HUES64 (cell line): Measurements from ENCODE around the gene SNUPN. TPM values are rescaled to one million over a fixed set of nuclear protein-coding genes. Genes with fewer than 3 reads are reported as not detected.

ENCODE experiments used
- H3K27ac ChIP-seq: 2 replicates; pipeline ENCODE4 v1.7.0; 2013; ENCODE audit warnings: low read depth, low read length, inconsistent platforms
- H3K27me3 ChIP-seq: 2 replicates; pipeline ENCODE4 v1.6.1; 2013; ENCODE audit warnings: mild to moderate bottlenecking, low read length; ENCODE audit not compliant: insufficient read depth
- H3K36me3 ChIP-seq: 2 replicates; pipeline ENCODE4 v1.6.1; 2013; ENCODE audit warnings: mild to moderate bottlenecking, low read length; ENCODE audit not compliant: insufficient read depth
- H3K4me1 ChIP-seq: 2 replicates; pipeline ENCODE4 v1.6.1; 2013; ENCODE audit warnings: mild to moderate bottlenecking, low read length, moderate library complexity; ENCODE audit not compliant: insufficient read depth
- H3K4me3 ChIP-seq: 2 replicates; pipeline ENCODE4 v1.5.1; 2013; ENCODE audit warnings: mild to moderate bottlenecking, low read length, moderate library complexity
- H3K9ac ChIP-seq: 2 replicates; pipeline ENCODE4 v1.6.1; 2013; ENCODE audit warnings: mild to moderate bottlenecking, low read depth, low read length
- H3K9me3 ChIP-seq: 2 replicates; pipeline ENCODE4 v1.6.1; 2013; ENCODE audit warnings: low read depth, low read length; ENCODE audit not compliant: insufficient read depth
- WGBS: fragments of 150-250, 120-280 bp; methylation state at CpG from one replicate; pipeline ENCODE4 v1.1.7; 2013; ENCODE audit warnings: missing lambda C conversion rate; 5-methylcytosine and 5-hydroxymethylcytosine counted together
- polyA plus RNA-seq, 2 experiments: library from polyadenylated mRNA; stranded (reverse); fragments of 50-300 nt; gene quantifications; one replicate each; pipeline ENCODE4 v1.2.3, GENCODE V29; 2013

Gene SNUPN
- polyA plus RNA-seq (2013, experiment 1 of 2), result 21.8 TPM
- 20.4 TPM for polyA plus RNA-seq (2013, experiment 2 of 2)

DNA sequence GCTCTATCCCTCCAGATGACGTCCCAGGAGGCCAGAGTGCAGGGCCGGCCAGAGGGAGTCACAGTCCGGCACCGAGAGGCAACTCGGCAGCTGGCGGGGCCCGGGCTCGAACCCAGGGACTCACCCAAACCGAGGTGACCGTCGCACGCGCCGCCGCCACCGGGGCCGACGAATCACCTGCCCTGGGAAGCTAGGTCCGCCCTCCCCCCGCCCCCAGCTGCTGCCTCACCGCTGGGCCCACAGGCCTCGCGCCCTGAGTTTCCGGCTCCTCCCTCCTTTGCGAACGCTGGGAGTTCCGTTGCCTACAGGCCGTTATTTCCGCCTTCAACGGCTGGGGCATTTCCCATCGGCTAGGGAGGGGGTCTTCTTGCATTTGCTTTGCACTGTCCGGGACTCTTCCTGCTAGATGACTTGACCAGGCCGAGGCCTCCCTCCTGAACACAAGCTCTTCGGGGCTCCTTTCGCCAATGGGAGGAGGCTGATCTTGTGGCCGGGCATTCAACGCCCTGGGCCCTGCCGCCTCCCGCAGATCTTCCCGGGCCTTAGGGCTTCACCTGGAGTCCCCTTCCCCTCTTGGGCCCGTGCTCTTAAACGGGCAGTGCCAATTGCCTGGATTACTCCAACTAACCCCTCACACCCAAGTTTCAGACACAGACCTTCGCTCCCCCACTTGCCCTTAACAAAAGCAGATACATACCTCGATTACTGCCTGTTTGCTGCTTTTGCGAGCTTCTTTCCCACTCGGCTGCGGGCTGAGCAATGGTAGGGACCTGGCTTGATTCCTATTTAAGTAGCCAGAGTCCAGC is at the start of gene SNUPN:
Gene SNUPN, minus strand, starts transcription at position 184 of the 806 bp plus-strand sequence. CDS start 4,674 bp downstream, outside the sequence.
- Histone ChIP-seq H3K27me3 (no peaks in the 10 kb centered on the region), H3K27ac (peak within 1 kb of the TSS; percentile 100), H3K9me3 (no peaks in the 10 kb centered on the region), H3K4me3 (peak within 1 kb of the TSS; percentile 97), H3K4me1 (no peaks in the 10 kb centered on the region; the same call in 1 of the 2 replicates), H3K36me3 (peaks cover 4% of the 10 kb centered on the region), H3K9ac (peak within 1 kb of the TSS; percentile 96)
- WGBS, result 2% methylated on average over 47 of the region's 47 CpGs

- Histone ChIP-seq H3K9ac (no peak overlapping the region), H3K4me3 (no peak overlapping the region), H3K27ac (no peak overlapping the region), H3K36me3 (no peaks in the 10 kb centered on the region), H3K9me3 (no peaks in the 10 kb centered on the region), H3K4me1 (peaks cover 15% of the 10 kb centered on the region), H3K27me3 (no peaks in the 10 kb centered on the region)
- WGBS, result 80% methylated on average over 8 of the region's 8 CpGs
Observed at GRCh38 chr15:75674366-75674765, 48.8 kb upstream of the SNUPN start.

DNA sequence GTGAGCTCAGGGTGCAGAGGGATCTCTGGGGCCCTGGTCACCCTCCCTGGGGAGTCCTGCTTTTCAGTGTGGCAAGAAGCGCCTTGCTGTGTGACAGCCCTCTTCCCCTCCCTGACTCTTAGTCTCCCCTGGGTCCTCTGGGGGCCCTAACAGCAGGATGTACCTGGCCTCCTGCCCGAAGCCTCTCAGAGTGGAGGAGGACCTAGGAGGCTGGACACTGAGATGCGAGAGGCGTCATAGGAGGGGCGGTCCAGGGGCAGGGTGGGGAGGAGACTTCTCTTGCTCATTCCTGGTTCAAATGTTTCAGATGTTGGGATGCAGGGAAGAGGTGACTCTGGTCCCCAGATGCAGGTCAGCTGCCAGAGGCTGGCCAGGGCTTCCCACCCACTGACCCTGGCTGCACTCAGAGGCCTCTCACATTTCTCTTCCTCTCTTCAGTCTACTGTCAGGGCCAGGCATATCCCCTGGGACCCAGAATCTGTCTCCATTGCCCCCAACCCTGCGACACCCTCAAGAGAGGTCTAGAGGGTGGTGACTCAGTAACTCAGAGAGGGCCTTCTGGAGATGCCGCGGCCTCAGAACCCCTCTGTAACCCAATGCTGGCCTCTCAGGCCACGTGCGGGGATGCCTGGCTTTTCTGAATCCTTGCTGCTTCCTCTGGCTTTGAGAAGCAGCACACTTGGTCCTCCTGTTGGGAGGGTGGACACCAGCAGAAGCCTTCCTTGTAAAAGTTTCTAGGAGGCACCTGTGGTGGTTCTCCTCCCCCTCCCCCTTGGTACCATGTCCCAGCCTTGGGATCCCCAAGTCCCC is 48.1 kb upstream of the SNUPN start:
- H3K27me3 ChIP-seq, result no peaks in the 10 kb centered on the region
- no peak overlapping the region for H3K27ac ChIP-seq
- no peaks in the 10 kb centered on the region for H3K9me3 ChIP-seq
- H3K9ac ChIP-seq, result no peak overlapping the region
- 92% methylated on average over 10 of the region's 10 CpGs for WGBS
- H3K4me1 ChIP-seq, result peaks cover 15% of the 10 kb centered on the region
- H3K4me3 ChIP-seq, result no peak overlapping the region
- H3K36me3 ChIP-seq, result no peaks in the 10 kb centered on the region

- no peak overlapping the region for H3K4me3 ChIP-seq
- peak overlapping the region; percentile 25; the same call in 1 of the 2 replicates for H3K27ac ChIP-seq
Observed at GRCh38 chr15:75672646-75673425, 47.3 kb upstream of the SNUPN start.

DNA sequence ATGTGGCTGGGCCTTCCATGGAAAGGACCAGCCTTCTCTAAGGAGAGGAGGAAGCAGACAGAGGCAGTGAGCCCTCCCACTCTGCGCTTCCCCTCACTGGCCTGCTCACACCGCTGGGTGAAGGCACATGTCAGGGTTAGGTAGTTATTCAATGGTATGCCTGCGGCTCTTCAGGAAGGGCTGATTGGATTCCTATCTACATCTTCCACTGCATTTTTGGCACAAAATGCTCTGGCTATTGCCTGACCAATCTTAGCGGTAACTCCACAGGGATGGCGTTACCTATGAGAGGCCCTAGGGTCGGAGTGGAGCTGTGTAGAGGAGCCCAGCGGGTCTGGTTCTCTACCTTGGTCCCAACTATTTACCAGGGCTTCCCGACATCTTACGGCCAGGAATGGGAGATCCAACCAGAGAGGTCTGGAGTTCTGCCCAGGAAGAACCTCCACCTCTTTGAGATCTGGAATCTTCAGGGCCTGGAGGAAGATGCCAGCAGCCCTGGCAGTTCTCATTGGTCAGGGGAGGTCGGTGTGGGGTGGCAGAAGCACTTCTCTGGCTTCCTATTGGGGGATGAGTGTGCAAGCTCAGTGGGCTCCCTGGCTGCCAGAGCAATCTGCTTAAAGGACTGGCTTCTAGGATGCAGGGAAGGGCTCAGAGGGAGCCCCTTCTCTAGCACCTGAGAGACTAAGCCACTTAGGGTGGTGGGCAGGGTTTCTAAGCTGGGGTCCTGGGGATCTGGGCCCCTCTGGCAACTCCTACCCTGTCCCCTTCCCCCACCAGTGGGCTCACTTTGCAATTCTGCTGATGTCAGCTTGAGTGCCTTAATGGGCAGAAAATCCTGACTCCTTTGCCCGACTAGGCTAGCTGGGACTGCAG is 46.4 kb upstream of the SNUPN start:
- no peak overlapping the region for H3K4me3 ChIP-seq
- peaks cover 15% of the 10 kb centered on the region for H3K4me1 ChIP-seq
- 79% methylated on average over 11 of the region's 11 CpGs for WGBS
- no peaks in the 10 kb centered on the region for H3K27me3 ChIP-seq
- H3K9ac ChIP-seq, result no peak overlapping the region
- H3K27ac ChIP-seq, result 0 out of 2 replicates have a peak overlapping the region, but pooled peaks have one; percentile 22
- H3K9me3 ChIP-seq, result no peaks in the 10 kb centered on the region
- H3K36me3 ChIP-seq, result no peaks in the 10 kb centered on the region

More at GRCh38 chr15:75672646-75673425, 47.3 kb upstream of the SNUPN start:
- Histone ChIP-seq H3K36me3 (no peaks in the 10 kb centered on the region), H3K9me3 (no peaks in the 10 kb centered on the region), H3K27me3 (no peaks in the 10 kb centered on the region), H3K4me1 (peaks cover 15% of the 10 kb centered on the region), H3K9ac (no peak overlapping the region)
- WGBS, result 62% methylated on average over 14 of the region's 14 CpGs

GRCh38 chr15:75669879-75670212 is 44.3 kb upstream of the SNUPN start:
- no peak overlapping the region for H3K9ac ChIP-seq
- H3K9me3 ChIP-seq, result no peaks in the 10 kb centered on the region
- whole genome bisulfite sequencing, result 78% methylated on average over 6 of the region's 6 CpGs
- no peaks in the 10 kb centered on the region for H3K36me3 ChIP-seq
- H3K4me3 ChIP-seq, result no peak overlapping the region
- no peaks in the 10 kb centered on the region for H3K27me3 ChIP-seq
- no peak overlapping the region for H3K27ac ChIP-seq
- peaks cover 15% of the 10 kb centered on the region for H3K4me1 ChIP-seq

DNA sequence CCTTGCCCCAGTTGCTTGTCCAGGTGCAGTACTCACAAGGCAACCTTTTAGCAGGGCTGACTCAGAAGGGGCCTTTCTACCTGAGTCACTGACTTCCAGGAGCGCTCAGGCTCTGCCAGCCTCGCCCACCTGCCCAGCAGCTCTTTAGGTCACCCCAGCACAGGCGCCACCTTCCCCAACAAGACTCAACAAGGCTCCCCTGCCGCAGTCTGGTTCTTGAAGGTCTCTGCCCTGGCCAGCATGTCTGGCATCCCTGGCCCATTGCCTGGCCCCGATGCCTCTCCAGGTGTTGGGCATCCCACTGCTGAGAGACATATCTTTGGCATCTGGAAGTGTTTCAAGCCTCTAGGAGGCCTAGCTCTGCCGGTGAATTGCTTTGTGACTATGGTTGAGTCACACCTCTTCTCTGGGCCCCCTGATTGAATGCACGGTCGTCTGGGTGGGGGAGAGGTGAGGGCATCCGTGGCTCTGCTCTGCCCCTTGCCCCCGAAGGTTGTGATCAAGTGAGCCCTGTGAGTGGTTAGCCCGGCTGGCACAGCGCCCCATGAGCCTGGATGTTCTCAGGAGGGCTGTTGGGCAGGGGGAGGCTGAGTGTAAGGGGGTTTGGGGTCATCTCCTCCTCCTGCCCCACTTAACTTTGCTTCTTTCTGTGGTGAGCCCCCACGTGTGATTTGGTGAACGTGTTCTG is 43.8 kb upstream of the SNUPN start:
- no peak overlapping the region for H3K9ac ChIP-seq
- H3K27ac ChIP-seq, result no peak overlapping the region
- WGBS, result 89% methylated on average over 14 of the region's 14 CpGs
- H3K27me3 ChIP-seq, result no peaks in the 10 kb centered on the region
- no peak overlapping the region for H3K4me3 ChIP-seq
- no peaks in the 10 kb centered on the region for H3K9me3 ChIP-seq
- peaks cover 15% of the 10 kb centered on the region for H3K4me1 ChIP-seq
- no peaks in the 10 kb centered on the region for H3K36me3 ChIP-seq

DNA sequence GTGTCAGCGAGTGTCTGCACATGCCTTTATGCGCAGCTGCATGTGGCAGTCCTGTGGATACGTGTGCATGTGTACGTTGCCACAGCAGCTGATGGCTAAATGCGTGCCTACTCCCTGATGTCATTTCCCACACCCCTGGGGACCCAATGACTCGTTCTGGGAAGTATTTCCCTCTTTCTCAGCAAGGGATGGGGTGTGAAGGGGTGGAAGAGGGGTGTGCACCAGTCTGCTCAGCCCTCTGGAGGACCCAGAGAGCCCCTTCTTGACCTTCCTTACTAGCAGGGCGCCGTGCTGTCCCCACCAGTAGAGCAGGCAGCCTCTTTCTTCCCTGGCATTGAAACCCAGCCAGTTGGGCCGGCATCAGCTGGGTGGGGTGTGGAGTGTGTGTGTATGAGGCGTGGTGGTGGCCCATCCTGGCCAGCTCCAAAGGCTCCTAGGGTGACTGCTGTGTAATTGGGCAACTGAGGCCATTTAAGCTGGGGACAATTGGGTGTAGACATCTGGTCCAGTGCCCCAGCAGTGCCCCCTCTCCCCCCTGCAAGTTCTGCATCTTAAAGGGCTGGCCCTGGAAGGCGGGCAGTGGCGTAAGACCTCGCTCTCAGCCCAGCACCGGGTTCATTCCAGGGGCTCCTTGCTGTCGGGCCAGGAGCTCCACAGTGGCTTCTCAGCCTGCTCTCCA is 41.4 kb upstream of the SNUPN start:
- H3K4me1 ChIP-seq, result peaks cover under 1% of the 10 kb centered on the region; the same call in 1 of the 2 replicates
- no peak overlapping the region for H3K27ac ChIP-seq
- no peaks in the 10 kb centered on the region for H3K27me3 ChIP-seq
- no peaks in the 10 kb centered on the region for H3K36me3 ChIP-seq
- no peak overlapping the region for H3K9ac ChIP-seq
- WGBS, result 87% methylated on average over 15 of the region's 15 CpGs
- H3K9me3 ChIP-seq, result no peaks in the 10 kb centered on the region
- H3K4me3 ChIP-seq, result no peak overlapping the region

- 87% methylated on average over 11 of the region's 11 CpGs for WGBS
- no peaks in the 10 kb centered on the region for H3K27me3 ChIP-seq
- no peaks in the 10 kb centered on the region for H3K9me3 ChIP-seq
- H3K9ac ChIP-seq, result no peak overlapping the region; the same call in 1 of the 2 replicates
- no peak overlapping the region for H3K27ac ChIP-seq
- no peak overlapping the region for H3K4me3 ChIP-seq
- H3K36me3 ChIP-seq, result no peaks in the 10 kb centered on the region; the same call in 1 of the 2 replicates
- peaks cover 3% of the 10 kb centered on the region; the same call in 1 of the 2 replicates for H3K4me1 ChIP-seq
Observed at GRCh38 chr15:75663931-75664421, 38.5 kb upstream of the SNUPN start.
